Endothelial cell of umbilical vein (primary cell): Measurements from ENCODE around the gene CCM2. TPM values are rescaled to one million over a fixed set of nuclear protein-coding genes. Genes with fewer than 3 reads are reported as not detected.

Experiments used
- BruUV-seq: library from RNA; stranded (reverse); fragments of 400-500 nt; replicated peaks from 2 replicates; lab custom pipeline; 2021; lab: Mats Ljungman, UMichigan
- CTCF ChIA-PET: fragments of 300-600, 350-600 bp; sonication (Branson Sonifier 250); formaldehyde crosslinking; loops from one replicate; lab custom pipeline; 2021; ENCODE audit warnings: antibody characterized with exemption, inconsistent platforms; lab: Charles Lee
- POLR2A ChIA-PET: fragments of 300-600, 350-600 bp; sonication (Branson Sonifier 250); formaldehyde crosslinking; loops from one replicate; lab custom pipeline; 2021; ENCODE audit warnings: antibody characterized with exemption, inconsistent platforms; lab: Charles Lee
- DNase-seq: peaks from one replicate; pipeline ENCODE4 v3.0.0-alpha.2; 2011; ENCODE audit warnings: low read depth, low spot score
- FAIRE-seq: peaks from 2 replicates; lab custom pipeline; 2011; peaks lifted over from hg19 to GRCh38; lab: Jason Lieb, UNC
- H2AFZ ChIP-seq: 2 replicates; pipeline ENCODE4 v1.6.0; 2012; ENCODE audit warnings: low read depth, low read length, control low read depth, inconsistent platforms
- H3K27ac ChIP-seq: 2 replicates; pipeline ENCODE4 v1.5.1; 2011; ENCODE audit warnings: low read depth, mild to moderate bottlenecking, control low read depth, low read length, moderate library complexity; ENCODE audit not compliant: insufficient read depth
- H3K27me3 ChIP-seq, 2 experiments: 2 replicates each; pipeline versions ENCODE4 v1.6.0 to v1.6.1; 2011; ENCODE audit warnings: low read length in 2 of 2, mixed read lengths in 1 of 2; ENCODE audit not compliant: control insufficient read depth in 2 of 2, insufficient read depth in 2 of 2
- H3K36me3 ChIP-seq, 2 experiments: 2 replicates in 1 of 2; 3 replicates in 1 of 2; pipeline ENCODE4 v1.5.1; 2011; ENCODE audit warnings: low read length in 2 of 2, mild to moderate bottlenecking in 1 of 2, moderate library complexity in 1 of 2; ENCODE audit not compliant: control insufficient read depth in 2 of 2, insufficient read depth in 2 of 2; ENCODE audit errors: extremely low read depth in 1 of 2
- H3K4me1 ChIP-seq: 3 replicates; pipeline ENCODE4 v1.5.1; 2011; ENCODE audit warnings: mild to moderate bottlenecking, low read length; ENCODE audit not compliant: control insufficient read depth, insufficient read depth; ENCODE audit errors: extremely low read depth
- H3K4me2 ChIP-seq: 2 replicates; pipeline ENCODE4 v1.6.1; 2011; ENCODE audit warnings: low read length, control low read depth, mixed read lengths; ENCODE audit not compliant: insufficient read depth
- H3K4me3 ChIP-seq, 3 experiments: fragments of 200-600 bp in 1 of 3; sonication (generic), shearing (Covaris generic) in 1 of 3; replicated peaks in 1 of 3; 2 replicates each; pipeline ENCODE4 v1.5.1; 2011 to 2016; ENCODE audit warnings: control low read depth in 3 of 3, low read length in 3 of 3, mild to moderate bottlenecking in 2 of 3, inconsistent platforms in 1 of 3, low read depth in 1 of 3, moderate library complexity in 1 of 3; ENCODE audit not compliant: insufficient read depth in 1 of 3
- H3K79me2 ChIP-seq: 2 replicates; pipeline ENCODE4 v1.6.0; 2012; ENCODE audit warnings: low read length, inconsistent platforms; ENCODE audit not compliant: control insufficient read depth, insufficient read depth
- H3K9ac ChIP-seq: replicated peaks from 2 replicates; pipeline ENCODE3; 2011; ENCODE audit warnings: low read length, control low read depth; ENCODE audit not compliant: insufficient read depth; ENCODE audit errors: extremely low read depth
- H3K9me1 ChIP-seq: replicated peaks from 3 replicates; pipeline ENCODE4 v1.6.0; 2011; ENCODE audit warnings: mild to moderate bottlenecking, low read length; ENCODE audit not compliant: control insufficient read depth, insufficient read depth; ENCODE audit errors: extremely low read depth
- H3K9me3 ChIP-seq: replicated peaks from 2 replicates; pipeline ENCODE4 v1.5.1; 2012; ENCODE audit warnings: low read length, inconsistent platforms; ENCODE audit not compliant: control insufficient read depth, insufficient read depth
- H4K20me1 ChIP-seq: replicated peaks from 2 replicates; pipeline ENCODE3; 2011; ENCODE audit warnings: mild to moderate bottlenecking, low read length; ENCODE audit not compliant: control insufficient read depth, insufficient read depth; ENCODE audit errors: extremely low read depth
- CTCF ChIP-seq, 2 donors: IDR thresholded peaks; 1 replicate in 1 of 2; 2 replicates in 1 of 2; pipeline ENCODE4 v1.5.1; 2011; ENCODE audit warnings: low read length in 2 of 2, mild to moderate bottlenecking in 2 of 2, moderate library complexity in 2 of 2, control low read depth in 1 of 2, inconsistent platforms in 1 of 2, low read depth in 1 of 2; ENCODE audit not compliant: insufficient read depth in 1 of 2; ENCODE audit errors: extremely low read depth in 1 of 2
- EZH2 ChIP-seq: IDR thresholded peaks from 2 replicates; pipeline ENCODE4 v1.6.1; 2012; ENCODE audit warnings: borderline replicate concordance, low read depth, mild to moderate bottlenecking, moderate library complexity, low read length, inconsistent platforms; ENCODE audit not compliant: severe bottlenecking
- FOS ChIP-seq: IDR thresholded peaks from 2 replicates; pipeline ENCODE4 v1.6.1; 2011; ENCODE audit warnings: mild to moderate bottlenecking, low read length, moderate library complexity, borderline replicate concordance; ENCODE audit not compliant: insufficient read depth
- GATA2 ChIP-seq: IDR thresholded peaks from 2 replicates; pipeline ENCODE4 v1.7.0; 2011; ENCODE audit warnings: low read depth, mild to moderate bottlenecking, moderate library complexity, mixed read lengths, low read length; ENCODE audit not compliant: insufficient read length, insufficient read depth
- JUN ChIP-seq: IDR thresholded peaks from 2 replicates; pipeline ENCODE4 v1.6.1; 2011; ENCODE audit warnings: borderline replicate concordance, low read depth; ENCODE audit not compliant: insufficient read length, insufficient read depth
- MAX ChIP-seq: IDR thresholded peaks from 2 replicates; pipeline ENCODE4 v1.6.1; 2011; ENCODE audit not compliant: insufficient read depth, insufficient read length
- MYC ChIP-seq: IDR thresholded peaks from one replicate; pipeline ENCODE4 v1.6.1; 2011; ENCODE audit warnings: mild to moderate bottlenecking, low read depth, low read length
- POLR2A ChIP-seq: IDR thresholded peaks from 2 replicates; pipeline ENCODE4 v1.6.1; 2012; ENCODE audit warnings: low read depth, mild to moderate bottlenecking, control low read depth, low read length
- POLR2AphosphoS5 ChIP-seq: IDR thresholded peaks from 2 replicates; pipeline ENCODE4 v1.6.1; 2012; ENCODE audit warnings: low read depth, mild to moderate bottlenecking, control low read depth, low read length, moderate library complexity; ENCODE audit not compliant: insufficient read depth
- dilution Hi-C: fragments of 300-500 bp; cut with MboI; formaldehyde crosslinking; loops from one replicate; pipeline ENCODE4 v1.15.0; 2019; ENCODE audit warnings: low sequenced_read_pairs; ENCODE audit not compliant: extremely low pct_ligation_motif_present
- intact Hi-C: fragments of 100-400 bp; cut with micrococcal nuclease; formaldehyde crosslinking; loops from one replicate; pipeline ENCODE4 v1.10.0; 2022
- polyA plus RNA-seq, 4 experiments: library from polyadenylated mRNA; depleted of rRNA in 3 of 4; stranded (reverse) in 3 of 4; unstranded in 1 of 4; fragments of >200 nt; gene quantifications; 2 replicates each; pipeline versions ENCODE4 v1.2.1 to v1.2.3, GENCODE V29; 2011 to 2012; ENCODE audit warnings: missing spikeins in 1 of 4
- total RNA-seq: library from RNA; stranded (reverse); gene quantifications from 2 replicates; pipeline ENCODE4 v1.2.3, GENCODE V29; 2021

Gene CCM2
- total and polyA plus RNA-seq, 2 donors (not counting 3 experiments of a cell fraction or from before 2014, with no cell fraction given): 66.1 to 70.4 TPM

- dilution Hi-C loops (no loop called here), intact Hi-C loops (loop anchor here (1.0 to 5.0 kb wide), 7 partner anchors 25 to 529 kb away; partner anchors contain the start of genes CCM2, H2AZ2, OGDH and PURB)
- Histone ChIP-seq H3K9ac (peak within 1 kb of the TSS; percentile 63), H3K9me3 (no peaks in the 10 kb centered on the region), H3K4me2 (peak within 1 kb of the TSS; percentile 92), H3K4me1 (peaks cover 8% of the 10 kb centered on the region), H3K36me3 (peaks cover 9 to 15% of the 10 kb centered on the region in 2 experiments), H3K4me3 (peak within 1 kb of the TSS; percentile 33 to 88 (median 64)), H3K79me2 (peaks cover 40% of the 10 kb centered on the region), H4K20me1 (no peaks in the 10 kb centered on the region), H3K9me1 (no peaks in the 10 kb centered on the region), H3K27ac (peak within 1 kb of the TSS; percentile 57), H2AFZ (peak within 1 kb of the TSS; percentile 15), H3K27me3 (peaks cover 11 to 26% of the 10 kb centered on the region in 2 experiments)
- TSS peak; percentile 94 for BruUV-seq
- TF ChIP-seq MAX (peak; percentile 48), POLR2A (peak; percentile 82), EZH2 (no peak), MYC (peak; percentile 93), CTCF (IDR thresholded peaks at IDR 0.05; ENCODE audit: extremely low read depth in 1 of 2, insufficient read depth in 1 of 2, low read depth in 1 of 2, low read length in 2 of 2) (peak in 1 of 2 donors; percentile 42), GATA2 (no peak), JUN (no peak), POLR2AphosphoS5 (peak; percentile 95), FOS (no peak)
- ChIA-PET POLR2A (no interaction called here), CTCF (interaction anchor here (1.0 to 3.1 kb wide), 6 partner anchors 11 to 138 kb away, joined by 3 to 23 read pairs (median 6); no protein-coding TSS in a partner anchor)
- peak; percentile 93 for DNase-seq
- peak; percentile 97 for FAIRE-seq
These were observed 111.6 kb downstream of the CCM2 start, which contains the start of gene TBRG4 for GRCh38 chr7:45111298-45112223. TBRG4 (minus strand) TSS chr7:45111697; CDS start chr7:45109237, 2,460 bp downstream.
